Activated CD4-positive, alpha-beta T cell treated with anti-CD3 and anti-CD28 coated beads, Interleukin-2, amount 50 U/mL, for 24 hours (primary cell): ENCODE data around the gene CEP72.
"Not testable (repeated sequence)": the region's sequence is repeated elsewhere in the genome, so short reads cannot be mapped to it uniquely, and the experiment has no call there.

Source experiments
- DNase-seq, 2 donors: peaks; one replicate each; pipeline ENCODE4 v3.0.0-alpha.2; 2020; ENCODE audit warnings: low read depth in 1 of 2, low spot score in 1 of 2

Gene CEP72

GRCh38 chr5:597871-598563, 14.1 kb upstream of the CEP72 start:
- no peak for DNase-seq

GRCh38 chr5:598564-598890, 13.6 kb upstream of the CEP72 start:
- DNase-seq, result no peak

GRCh38 chr5:600886-601541, 11.1 kb upstream of the CEP72 start:
- DNase-seq, result no peak

- DNase-seq, result no peak
These were observed 10.2 kb upstream of the CEP72 start for GRCh38 chr5:601771-602465.

GRCh38 chr5:602466-603035, 9.6 kb upstream of the CEP72 start:
- no peak for DNase-seq

- no peak for DNase-seq
These were observed 8.8 kb upstream of the CEP72 start for GRCh38 chr5:603081-603998.

GRCh38 chr5:604391-604831, 7.7 kb upstream of the CEP72 start:
- DNase-seq, result no peak

- DNase-seq, result not testable (repeated sequence)
These were observed 7.0 kb upstream of the CEP72 start for GRCh38 chr5:605090-605489.

GRCh38 chr5:606061-606460, 6.1 kb upstream of the CEP72 start:
- no peak for DNase-seq

GRCh38 chr5:606526-607399, 5.4 kb upstream of the CEP72 start:
- DNase-seq, result no peak

GRCh38 chr5:607541-608428, 4.4 kb upstream of the CEP72 start:
- no peak for DNase-seq

- DNase-seq, result no peak
These were observed 3.4 kb upstream of the CEP72 start for GRCh38 chr5:608429-609370.

- DNase-seq, result no peak
These were observed 2.6 kb upstream of the CEP72 start for GRCh38 chr5:609506-609905.

- DNase-seq, result no peak
These were observed 2.0 kb upstream of the CEP72 start for GRCh38 chr5:610011-610743.

GRCh38 chr5:610744-611730, 1.1 kb upstream of the CEP72 start:
- no peak for DNase-seq
